WTC11 (cell line): Measurements from ENCODE around the gene UBE2E1.

Experiments used
- CTCF ChIP-seq: fragments of 200-600 bp; IDR thresholded peaks from 2 replicates; pipeline ENCODE4 v1.8.0; 2022; ENCODE audit warnings: antibody characterized with exemption
- E2F1 ChIP-seq: sonication (generic); formaldehyde crosslinking; IDR thresholded peaks from 2 replicates; pipeline ENCODE4 v1.8.0; 2022; ENCODE audit warnings: mild to moderate bottlenecking, missing genetic modification reagents
- SMAD3 ChIP-seq: sonication (generic); formaldehyde crosslinking; IDR thresholded peaks from 2 replicates; pipeline ENCODE4 v1.8.0; 2022; ENCODE audit warnings: missing genetic modification reagents, mild to moderate bottlenecking, borderline replicate concordance
- USF2 ChIP-seq: sonication (generic); formaldehyde crosslinking; IDR thresholded peaks from 2 replicates; pipeline ENCODE4 v1.8.1; 2023; ENCODE audit warnings: mild to moderate bottlenecking, missing genetic modification reagents, moderate library complexity

- TF ChIP-seq E2F1 (CRISPR knock-in tag): no peak
- TF ChIP-seq CTCF: no peak
- no peak for TF ChIP-seq USF2 (CRISPR knock-in tag)
- no peak for TF ChIP-seq SMAD3 (CRISPR knock-in tag)
These were observed 43.5 kb upstream of the UBE2E1 start for GRCh38 chr3:23762214-23762613.
